Peyer's patch (tissue), 4 donors: ENCODE data around the gene PACRG. TPM values are rescaled to one million over a fixed set of nuclear protein-coding genes. Genes with fewer than 3 reads are reported as not detected.

Source experiments
- DNase-seq, 3 donors: peaks; one replicate each; pipeline ENCODE4 v3.0.0-alpha.2; 2017 to 2019
- H3K27ac ChIP-seq, 4 donors: fragments of 200-600 bp; sonication (generic); one replicate each; pipeline ENCODE4 v1.5.1; 2016 to 2019
- H3K27me3 ChIP-seq, 2 donors: fragments of 200-600 bp; sonication (generic); one replicate each; pipeline ENCODE4 v1.5.1; 2019
- H3K36me3 ChIP-seq, 3 donors: fragments of 200-600 bp; sonication (generic); one replicate each; pipeline ENCODE4 v1.5.1; 2016 to 2019
- H3K4me1 ChIP-seq, 4 donors: fragments of 200-600 bp; sonication (generic); one replicate each; pipeline ENCODE4 v1.5.1; 2016 to 2019
- H3K4me3 ChIP-seq, 4 donors: fragments of 200-600 bp; sonication (generic); 1 replicate in 3 of 4; 2 replicates in 1 of 4; pipeline ENCODE4 v1.5.1; 2016 to 2019; ENCODE audit warnings: mild to moderate bottlenecking in 1 of 4
- H3K9me3 ChIP-seq, 4 donors: fragments of 200-600 bp; sonication (generic); one replicate each; pipeline ENCODE4 v1.5.1; 2016 to 2019; ENCODE audit warnings: mild to moderate bottlenecking in 1 of 4
- POLR2A ChIP-seq, 2 donors: fragments of 450-650 bp; IDR thresholded peaks; one replicate each; pipeline ENCODE4 v1.5.1; 2017; ENCODE audit warnings: antibody characterized with exemption in 2 of 2, mild to moderate bottlenecking in 2 of 2, moderate library complexity in 2 of 2
- total RNA-seq, 4 donors: library from RNA; depleted of rRNA; stranded (reverse); fragments of >200 nt; gene quantifications; one replicate each; pipeline ENCODE4 v1.1.0, GENCODE V29; 2016
- TF ChIP-seq, protein P1 (sequence below), 6 experiments: fragments of 450-650 bp in 4 of 6; fragments of 200-600 bp in 2 of 6; sonication (generic) in 1 of 6; IDR thresholded peaks; one replicate each; pipeline ENCODE4 v1.5.1; 2017 to 2019; ENCODE audit warnings: antibody characterized with exemption in 6 of 6, mild to moderate bottlenecking in 3 of 6, moderate library complexity in 1 of 6

Gene PACRG
- total RNA-seq, 4 donors from 2014 or later, result 0.76 to 2.5 TPM; not detected in 2

DNA sequence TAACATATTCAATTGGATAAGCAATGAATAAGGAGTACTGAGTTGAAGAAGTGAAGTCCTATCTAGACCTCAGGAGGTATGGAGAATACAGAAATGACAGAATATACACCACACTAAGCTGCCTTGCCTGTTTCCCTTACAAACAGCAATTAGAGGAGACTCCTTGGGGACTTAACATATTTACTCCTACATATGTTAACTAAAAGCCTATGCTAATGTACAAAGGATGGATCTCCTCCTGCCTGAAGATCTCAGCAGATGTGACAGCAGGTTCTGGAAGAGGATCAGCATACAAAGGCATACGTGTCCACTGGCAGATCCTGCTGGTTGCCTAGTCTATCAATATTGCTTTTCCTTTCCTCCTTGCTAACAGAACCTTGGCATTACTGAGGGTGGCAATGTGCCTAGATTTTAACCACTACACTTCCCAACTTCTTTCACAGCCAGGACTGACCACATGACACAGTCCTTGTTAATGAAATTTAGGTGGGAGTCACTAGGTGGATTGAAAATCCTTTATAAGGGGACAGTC lies 29.8 kb upstream of the PACRG start:
- TF ChIP-seq, protein P1, sequence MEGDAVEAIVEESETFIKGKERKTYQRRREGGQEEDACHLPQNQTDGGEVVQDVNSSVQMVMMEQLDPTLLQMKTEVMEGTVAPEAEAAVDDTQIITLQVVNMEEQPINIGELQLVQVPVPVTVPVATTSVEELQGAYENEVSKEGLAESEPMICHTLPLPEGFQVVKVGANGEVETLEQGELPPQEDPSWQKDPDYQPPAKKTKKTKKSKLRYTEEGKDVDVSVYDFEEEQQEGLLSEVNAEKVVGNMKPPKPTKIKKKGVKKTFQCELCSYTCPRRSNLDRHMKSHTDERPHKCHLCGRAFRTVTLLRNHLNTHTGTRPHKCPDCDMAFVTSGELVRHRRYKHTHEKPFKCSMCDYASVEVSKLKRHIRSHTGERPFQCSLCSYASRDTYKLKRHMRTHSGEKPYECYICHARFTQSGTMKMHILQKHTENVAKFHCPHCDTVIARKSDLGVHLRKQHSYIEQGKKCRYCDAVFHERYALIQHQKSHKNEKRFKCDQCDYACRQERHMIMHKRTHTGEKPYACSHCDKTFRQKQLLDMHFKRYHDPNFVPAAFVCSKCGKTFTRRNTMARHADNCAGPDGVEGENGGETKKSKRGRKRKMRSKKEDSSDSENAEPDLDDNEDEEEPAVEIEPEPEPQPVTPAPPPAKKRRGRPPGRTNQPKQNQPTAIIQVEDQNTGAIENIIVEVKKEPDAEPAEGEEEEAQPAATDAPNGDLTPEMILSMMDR (IDR thresholded peaks at IDR 0.05), result no peak
- TF ChIP-seq POLR2A (IDR thresholded peaks at IDR 0.05), result no peak
- DNase-seq, result no peak
- no peak overlapping the region for H3K4me3 ChIP-seq
- no peaks in the 10 kb centered on the region for H3K36me3 ChIP-seq
- no peaks in the 10 kb centered on the region for H3K27me3 ChIP-seq
- no peaks in the 10 kb centered on the region for H3K4me1 ChIP-seq
- H3K27ac ChIP-seq, result no peak overlapping the region
- no peaks in the 10 kb centered on the region for H3K9me3 ChIP-seq

DNA sequence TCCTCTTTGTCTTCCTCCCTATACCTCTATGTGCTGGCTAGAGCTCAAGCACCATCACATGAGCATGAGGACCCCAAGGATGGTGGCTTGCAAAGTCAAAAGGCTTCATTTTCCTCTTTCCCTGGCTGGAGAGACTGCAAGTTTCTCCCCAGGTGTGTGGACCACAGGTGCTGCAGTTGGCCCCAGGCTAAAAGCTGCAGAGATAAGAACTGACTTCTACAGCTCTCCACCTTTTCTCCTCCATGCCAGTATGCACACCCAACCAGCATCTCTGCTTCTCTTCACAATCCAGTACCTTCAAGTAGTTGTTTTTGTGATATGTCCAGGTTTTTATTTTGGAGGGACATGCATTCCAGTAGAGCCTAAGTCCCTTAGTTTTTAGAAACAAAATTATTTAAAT lies 29.3 kb upstream of the PACRG start:
- Histone ChIP-seq H3K36me3 (no peaks in the 10 kb centered on the region), H3K9me3 (no peaks in the 10 kb centered on the region), H3K27ac (no peak overlapping the region), H3K4me1 (no peaks in the 10 kb centered on the region), H3K4me3 (no peak overlapping the region), H3K27me3 (no peaks in the 10 kb centered on the region)
- DNase-seq, result no peak
- TF ChIP-seq, protein P1 (IDR thresholded peaks at IDR 0.05), result no peak
- no peak for TF ChIP-seq POLR2A (IDR thresholded peaks at IDR 0.05)

DNA sequence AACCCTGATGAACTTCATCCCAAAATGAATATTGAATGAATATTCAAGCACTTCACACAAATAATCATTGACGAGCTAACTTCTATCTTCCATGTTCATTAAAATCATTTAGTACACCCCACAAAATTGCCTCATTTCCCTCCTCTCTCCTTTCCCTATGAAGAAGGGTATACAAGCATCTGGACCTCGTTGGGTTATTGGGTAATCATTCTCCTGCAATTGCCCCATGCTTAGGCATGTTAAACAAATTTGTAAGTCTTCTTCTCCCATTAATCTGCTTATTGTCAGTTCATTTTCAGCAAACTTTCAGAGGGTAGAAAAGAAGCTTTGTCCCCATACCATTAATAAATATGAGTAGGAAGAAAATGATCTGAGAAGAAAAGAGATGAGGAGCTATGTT lies 27.8 kb upstream of the PACRG start:
- DNase-seq, result no peak
- no peaks in the 10 kb centered on the region for H3K4me1 ChIP-seq
- no peak overlapping the region for H3K27ac ChIP-seq
- no peaks in the 10 kb centered on the region for H3K9me3 ChIP-seq
- H3K27me3 ChIP-seq, result no peaks in the 10 kb centered on the region
- no peaks in the 10 kb centered on the region for H3K36me3 ChIP-seq
- H3K4me3 ChIP-seq, result no peak overlapping the region
- TF ChIP-seq, protein P1 (IDR thresholded peaks at IDR 0.05), result no peak
- TF ChIP-seq POLR2A (IDR thresholded peaks at IDR 0.05), result no peak

DNA sequence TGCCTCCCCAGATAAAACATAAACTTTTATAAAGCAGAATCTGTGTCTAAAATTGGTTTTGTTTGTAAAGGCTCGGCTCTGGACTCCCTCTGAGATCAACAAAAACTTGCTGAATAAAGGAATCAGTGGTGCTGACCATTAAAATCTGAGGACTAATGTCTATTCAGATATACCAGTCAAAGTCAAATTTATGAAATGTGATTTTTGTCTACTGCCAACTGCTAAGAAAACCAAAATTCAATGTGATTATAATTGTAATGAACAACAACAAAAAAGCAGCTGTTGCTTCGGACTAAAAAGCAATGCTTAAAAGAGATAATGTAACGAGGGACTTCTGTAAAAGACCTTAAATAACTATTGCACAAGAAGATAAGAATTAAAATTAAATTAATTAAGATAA lies 26.8 kb upstream of the PACRG start:
- no peak for TF ChIP-seq POLR2A (IDR thresholded peaks at IDR 0.05)
- TF ChIP-seq, protein P1 (IDR thresholded peaks at IDR 0.05), result no peak
- H3K9me3 ChIP-seq, result no peaks in the 10 kb centered on the region
- no peak overlapping the region for H3K27ac ChIP-seq
- H3K4me3 ChIP-seq, result no peak overlapping the region
- no peaks in the 10 kb centered on the region for H3K36me3 ChIP-seq
- no peak for DNase-seq
- no peaks in the 10 kb centered on the region for H3K27me3 ChIP-seq
- H3K4me1 ChIP-seq, result no peaks in the 10 kb centered on the region

DNA sequence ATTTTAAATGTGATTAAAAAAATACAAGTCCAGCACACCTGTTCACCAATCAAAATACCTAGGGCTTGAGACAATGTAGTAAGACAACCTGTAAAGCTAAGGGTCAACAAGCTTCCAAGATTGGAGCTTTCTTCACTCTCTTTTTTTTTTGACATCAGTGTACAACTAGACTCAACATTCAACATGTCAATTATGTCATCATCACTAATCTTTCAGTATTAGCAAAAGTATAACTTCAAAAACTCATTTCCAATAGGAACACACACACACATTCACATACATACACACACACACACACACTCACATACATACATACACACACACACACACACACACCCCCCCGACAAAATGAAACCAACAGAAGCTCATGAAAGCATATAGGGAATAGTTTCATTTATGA lies 26.2 kb upstream of the PACRG start:
- Histone ChIP-seq H3K36me3 (no peaks in the 10 kb centered on the region), H3K27me3 (no peaks in the 10 kb centered on the region), H3K27ac (no peak overlapping the region), H3K4me3 (no peak overlapping the region), H3K4me1 (no peaks in the 10 kb centered on the region), H3K9me3 (no peaks in the 10 kb centered on the region)
- DNase-seq, result no peak
- TF ChIP-seq POLR2A (IDR thresholded peaks at IDR 0.05), result no peak
- TF ChIP-seq, protein P1 (IDR thresholded peaks at IDR 0.05), result no peak

DNA sequence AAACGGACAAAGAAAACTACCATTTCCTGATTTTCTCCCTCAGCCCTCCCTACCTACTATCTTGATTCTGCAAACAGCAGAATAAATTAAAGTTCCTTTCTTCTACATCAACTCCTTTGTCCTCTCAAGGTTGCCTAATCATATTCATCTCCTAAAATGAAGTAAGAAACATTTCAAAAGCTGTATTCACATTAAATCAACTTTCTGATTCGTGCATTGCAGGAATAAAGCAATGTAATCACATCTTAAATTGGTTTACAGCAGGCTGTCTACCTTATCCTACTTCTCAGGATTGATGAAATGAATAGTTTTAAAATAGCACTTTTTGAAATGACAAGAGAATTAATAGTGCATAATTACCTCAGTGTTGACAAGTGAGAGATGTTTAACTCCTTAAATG lies 25.3 kb upstream of the PACRG start:
- no peaks in the 10 kb centered on the region for H3K4me1 ChIP-seq
- no peak for DNase-seq

More for the DNA sequence above, 25.3 kb upstream of the PACRG start:
- Histone ChIP-seq H3K4me3 (no peak overlapping the region), H3K27me3 (no peaks in the 10 kb centered on the region), H3K36me3 (no peaks in the 10 kb centered on the region), H3K27ac (no peak overlapping the region), H3K9me3 (no peaks in the 10 kb centered on the region)
- TF ChIP-seq, protein P1 (IDR thresholded peaks at IDR 0.05), result no peak
- no peak for TF ChIP-seq POLR2A (IDR thresholded peaks at IDR 0.05)
